GM21515 (cell line): Measurements from ENCODE around the gene RNU6-9.

Experiments
- ATAC-seq: cut with Tn5 transposase; IDR thresholded peaks from one replicate; pipeline ENCODE4 v1.9.1; 2021; ENCODE audit not compliant: unreplicated experiment

The RNU6-9 gene

DNA sequence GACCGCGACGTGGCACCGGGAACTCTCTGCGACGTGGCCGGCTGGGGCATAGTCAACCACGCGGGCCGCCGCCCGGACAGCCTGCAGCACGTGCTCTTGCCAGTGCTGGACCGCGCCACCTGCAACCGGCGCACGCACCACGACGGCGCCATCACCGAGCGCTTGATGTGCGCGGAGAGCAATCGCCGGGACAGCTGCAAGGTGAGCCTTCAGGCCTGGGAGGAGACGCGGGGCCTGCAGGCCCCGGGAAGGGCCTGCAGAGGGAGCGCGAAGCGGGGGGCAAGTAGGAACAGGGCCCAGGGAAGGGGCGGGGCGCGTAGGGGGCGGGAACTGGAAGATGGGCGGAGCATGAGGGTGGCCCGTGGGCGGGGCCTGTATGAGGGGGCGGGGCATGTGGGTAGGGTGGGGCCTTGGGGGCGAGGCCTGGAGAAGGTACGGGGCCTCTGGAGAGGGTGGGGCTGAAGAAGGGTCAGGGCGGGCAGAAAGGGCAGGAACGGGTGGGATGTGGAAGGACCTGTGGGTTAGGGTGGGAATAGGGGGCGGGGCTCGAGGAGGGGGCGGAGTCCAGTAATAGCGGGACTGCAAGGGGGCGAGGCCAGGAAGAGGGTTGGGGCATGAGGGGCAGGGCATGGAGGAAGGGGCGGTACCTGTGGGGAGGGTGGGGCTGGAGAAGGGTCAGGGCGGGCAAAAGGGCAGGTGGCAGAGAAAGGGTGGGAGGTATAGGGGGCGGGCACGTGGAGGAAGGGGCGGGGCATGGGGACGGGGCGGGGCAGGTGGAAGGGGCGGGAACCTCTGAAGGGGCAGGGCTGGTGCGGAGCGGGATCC, 31.3 kb upstream of the RNU6-9 start:
- ATAC-seq: no peak

DNA sequence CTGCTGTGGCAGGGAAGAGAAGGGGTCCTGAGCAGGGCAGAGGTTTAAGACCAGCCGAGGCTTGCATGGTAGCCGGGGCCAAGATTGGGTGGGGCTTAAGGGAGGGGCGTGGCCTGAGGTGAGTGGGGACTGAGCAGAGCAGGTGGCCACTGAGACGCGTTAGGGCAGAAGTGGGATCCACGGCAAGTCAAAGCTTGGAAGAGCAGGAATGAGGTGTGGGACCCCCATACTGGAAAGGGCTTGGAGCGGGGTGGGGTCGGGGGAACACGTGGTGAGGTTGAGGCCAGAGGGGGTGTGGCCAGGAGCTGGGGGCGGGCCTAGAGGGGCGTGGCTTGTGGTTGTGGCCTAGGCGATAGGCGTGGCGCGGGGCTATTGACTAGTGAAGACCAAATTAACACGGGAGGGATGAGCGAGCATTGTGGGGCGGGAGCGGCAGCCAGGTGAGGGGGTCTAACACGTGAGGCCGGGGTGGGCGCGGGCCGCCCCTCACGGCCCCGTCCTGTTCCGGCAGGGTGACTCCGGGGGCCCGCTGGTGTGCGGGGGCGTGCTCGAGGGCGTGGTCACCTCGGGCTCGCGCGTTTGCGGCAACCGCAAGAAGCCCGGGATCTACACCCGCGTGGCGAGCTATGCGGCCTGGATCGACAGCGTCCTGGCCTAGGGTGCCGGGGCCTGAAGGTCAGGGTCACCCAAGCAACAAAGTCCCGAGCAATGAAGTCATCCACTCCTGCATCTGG, 30.5 kb upstream of the RNU6-9 start:
- ATAC-seq: no peak

DNA sequence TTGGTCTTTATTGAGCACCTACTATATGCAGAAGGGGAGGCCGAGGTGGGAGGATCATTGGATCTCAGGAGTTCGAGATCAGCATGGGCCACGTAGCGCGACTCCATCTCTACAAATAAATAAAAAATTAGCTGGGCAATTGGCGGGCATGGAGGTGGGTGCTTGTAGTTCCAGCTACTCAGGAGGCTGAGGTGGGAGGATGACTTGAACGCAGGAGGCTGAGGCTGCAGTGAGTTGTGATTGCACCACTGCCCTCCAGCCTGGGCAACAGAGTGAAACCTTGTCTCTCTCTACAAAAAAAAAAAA, 30.0 kb upstream of the RNU6-9 start:
- ATAC-seq: no peak

DNA sequence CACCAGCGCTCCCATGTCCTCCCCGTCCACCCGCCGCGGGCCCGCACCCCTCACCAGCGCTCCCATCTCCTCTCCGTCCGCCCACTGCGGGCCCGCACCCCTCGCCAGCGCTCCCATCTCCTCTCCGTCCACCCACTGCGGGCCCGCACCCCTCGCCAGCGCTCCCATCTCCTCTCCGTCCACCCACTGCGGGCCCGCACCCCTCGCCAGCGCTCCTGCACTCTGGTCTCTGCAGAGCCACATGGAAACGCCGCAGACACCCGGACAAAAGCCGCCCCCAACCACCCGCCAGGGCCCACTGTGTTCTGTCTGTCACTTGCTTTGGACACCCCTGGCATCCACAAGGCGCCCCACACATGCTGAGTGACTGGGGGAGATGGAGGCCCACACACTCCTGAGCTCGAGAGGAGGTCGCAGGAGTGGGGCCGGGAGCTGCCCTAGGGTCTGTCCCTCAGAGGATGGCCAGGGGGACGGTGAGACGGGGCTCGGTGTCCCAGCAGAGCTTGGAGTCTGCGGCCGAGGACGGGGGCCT, 26.4 kb upstream of the RNU6-9 start:
- no peak for ATAC-seq

DNA sequence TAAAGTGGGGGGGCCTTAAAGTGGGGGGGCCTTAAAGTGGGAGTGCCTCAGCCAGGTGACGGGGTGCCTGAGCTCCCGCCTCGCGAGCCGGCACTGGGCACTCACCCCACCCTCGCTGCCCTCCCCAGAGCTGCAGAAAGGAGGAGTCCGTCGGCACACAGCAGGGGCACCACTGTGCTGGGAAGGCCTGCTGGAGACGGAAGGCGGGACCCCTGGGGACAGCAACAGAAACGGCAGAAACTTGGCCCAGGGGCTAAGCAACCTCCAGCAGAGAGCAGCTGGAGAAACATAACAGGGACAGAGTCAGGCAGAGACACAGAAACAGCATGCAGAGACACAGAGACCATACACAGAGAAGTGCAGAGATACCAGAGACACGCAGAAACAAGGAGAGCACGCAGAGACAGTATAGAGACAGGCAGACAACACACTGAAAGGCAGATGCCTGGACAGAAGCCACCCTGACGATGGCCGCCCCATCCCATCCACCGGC, 25.9 kb upstream of the RNU6-9 start:
- no peak for ATAC-seq

DNA sequence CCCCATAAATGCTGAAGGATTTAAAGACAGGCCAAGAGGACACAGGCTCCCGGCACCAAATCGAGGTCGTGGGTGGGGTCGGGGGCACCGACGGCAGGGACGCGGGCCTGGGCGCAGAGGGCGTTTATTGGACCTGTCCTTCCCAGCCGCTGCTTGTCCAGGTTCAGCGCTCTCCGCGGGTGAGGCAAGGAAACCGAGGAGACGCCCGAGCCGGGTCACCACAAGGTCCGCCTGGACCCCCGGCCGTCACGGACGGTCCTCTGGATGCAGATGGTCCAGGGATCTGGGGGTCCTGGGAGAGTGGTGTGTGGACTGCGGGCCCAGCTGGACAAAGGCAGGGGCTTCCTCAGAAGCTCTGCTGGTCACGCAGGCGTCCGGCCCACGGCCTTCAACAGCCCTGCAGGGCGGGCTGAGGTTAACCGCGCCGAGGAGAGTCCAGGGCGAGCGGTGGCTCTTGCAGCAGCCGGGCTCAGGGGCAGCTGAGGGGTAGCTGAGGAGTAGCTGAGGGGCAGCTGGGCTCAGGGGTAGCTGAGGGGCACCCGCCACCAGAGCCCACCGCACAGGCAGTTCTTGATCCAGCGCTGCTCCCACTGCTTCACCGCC, 25.3 kb upstream of the RNU6-9 start:
- ATAC-seq: no peak

DNA sequence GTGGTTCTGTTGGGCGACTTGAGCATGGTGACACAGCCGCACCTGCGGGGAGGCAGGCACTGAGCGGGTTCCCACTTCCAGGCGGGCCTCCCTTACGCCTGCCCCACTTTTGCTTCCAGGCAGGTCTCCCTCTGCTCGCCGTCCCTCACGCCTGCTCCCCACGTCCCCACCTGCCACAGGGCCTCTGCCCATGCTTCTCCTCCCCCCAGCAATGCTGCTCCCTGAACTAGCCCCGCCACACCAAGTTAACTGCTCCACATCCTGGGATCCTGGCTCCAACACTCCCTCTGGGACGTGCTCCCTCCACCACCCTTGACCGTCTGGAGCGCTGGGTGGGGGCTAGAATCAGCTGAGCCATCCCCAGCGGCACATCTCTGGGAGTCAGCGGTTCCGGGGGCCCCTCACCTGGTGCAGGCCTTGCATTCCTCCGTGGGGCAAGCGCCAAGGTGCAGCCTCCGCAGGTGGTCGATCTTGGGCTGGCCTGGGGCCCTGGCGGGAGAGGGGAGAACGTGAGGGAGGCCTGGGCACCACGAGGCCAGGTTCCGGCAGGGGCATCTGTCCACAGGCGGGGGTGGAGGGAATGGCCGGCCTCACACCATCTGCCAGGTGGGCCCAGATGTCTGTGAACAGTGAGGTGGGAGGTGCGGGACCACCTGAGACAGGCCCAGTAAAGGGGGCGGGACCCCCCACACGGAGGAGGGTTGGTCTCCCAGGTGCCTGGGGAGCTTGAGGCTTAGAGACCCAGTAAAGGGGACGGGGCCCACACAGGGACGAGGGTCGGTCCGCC, 24.6 kb upstream of the RNU6-9 start:
- no peak for ATAC-seq

DNA sequence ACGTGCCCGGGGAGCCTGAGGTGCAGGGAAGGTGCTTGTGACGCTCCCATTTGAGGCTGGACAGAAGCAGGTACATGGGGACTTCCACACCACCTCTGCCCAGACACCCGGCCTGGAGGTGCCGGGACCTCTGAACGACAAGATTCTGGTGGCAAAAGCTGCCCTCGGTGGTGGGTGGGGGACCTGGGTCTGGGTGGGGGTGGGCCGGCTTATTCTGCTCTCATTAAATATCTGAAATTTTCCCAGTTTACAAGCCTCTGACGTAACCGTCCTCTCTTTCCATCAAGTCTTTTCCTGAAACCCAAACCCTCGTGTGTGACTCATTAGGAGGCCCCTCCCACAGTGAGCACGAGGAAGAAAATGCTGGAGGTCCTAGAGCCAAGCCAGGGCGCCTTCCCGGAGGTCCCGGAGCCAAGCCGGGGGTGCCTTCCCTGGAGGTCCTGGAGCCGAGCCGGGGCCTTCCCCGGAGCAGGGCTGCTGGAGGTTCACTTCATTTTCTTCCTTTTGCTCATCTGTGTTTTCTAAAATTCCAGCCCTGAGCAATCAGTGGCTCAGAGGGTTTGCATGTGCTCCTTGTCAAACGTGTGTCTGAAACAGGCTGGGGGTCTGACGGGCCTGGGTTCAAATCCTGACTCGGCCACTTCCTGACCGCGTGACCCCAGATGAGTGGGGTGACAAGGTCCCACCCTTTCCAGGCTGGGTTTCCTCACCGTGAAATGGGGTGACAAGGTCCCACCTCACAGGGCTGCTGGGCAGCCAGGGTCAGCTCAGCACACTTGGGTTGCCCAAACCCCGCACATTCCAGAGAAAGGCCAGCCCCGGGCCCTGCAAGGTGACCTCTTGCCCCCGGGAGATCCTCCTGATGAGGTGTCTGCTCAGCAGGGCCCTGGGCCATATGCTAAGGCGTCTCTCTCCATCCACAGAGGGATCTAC, 23.8 kb upstream of the RNU6-9 start:
- ATAC-seq: no peak

DNA sequence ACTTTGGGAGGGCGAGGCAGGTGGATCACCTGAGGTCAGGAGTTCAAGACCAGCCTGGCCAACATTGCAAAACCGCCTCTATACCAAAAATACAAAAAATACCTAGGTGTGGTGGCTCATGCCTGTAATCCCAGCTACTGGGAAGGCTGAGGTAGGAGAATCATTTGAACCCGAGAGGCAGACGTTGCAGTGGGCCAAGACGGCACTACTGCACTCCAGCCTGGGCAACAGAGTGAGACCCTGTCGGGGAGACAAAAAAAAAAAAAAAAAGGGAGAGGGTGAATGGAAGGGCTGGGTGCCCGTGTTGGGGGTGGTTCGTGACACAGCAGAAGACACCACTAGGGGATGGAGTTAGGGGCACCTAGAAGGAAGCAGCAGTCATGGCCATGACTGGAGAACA, 23.0 kb upstream of the RNU6-9 start:
- ATAC-seq: no peak

DNA sequence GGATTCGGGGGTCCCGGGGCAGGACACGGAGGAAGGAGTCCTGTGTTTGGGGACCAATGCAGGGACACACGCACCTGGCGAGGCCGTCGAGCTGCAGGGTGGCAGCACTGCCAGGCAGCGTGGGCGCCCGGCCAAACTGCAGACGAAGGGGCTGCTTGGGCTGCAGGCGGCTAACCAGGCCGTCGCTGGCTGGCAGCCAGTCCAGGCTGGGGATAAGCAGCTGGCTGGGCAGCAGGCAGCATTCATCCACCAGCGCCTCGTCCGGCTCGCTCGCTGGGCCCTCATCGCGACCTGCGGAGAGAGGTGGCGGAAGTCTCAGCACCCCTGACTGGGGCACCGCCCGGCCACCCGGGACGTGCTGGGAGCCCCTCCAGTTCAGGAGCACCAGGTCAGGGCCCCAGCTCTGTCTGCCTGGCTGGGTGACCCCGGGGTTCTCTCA, 22.3 kb upstream of the RNU6-9 start:
- no peak for ATAC-seq

DNA sequence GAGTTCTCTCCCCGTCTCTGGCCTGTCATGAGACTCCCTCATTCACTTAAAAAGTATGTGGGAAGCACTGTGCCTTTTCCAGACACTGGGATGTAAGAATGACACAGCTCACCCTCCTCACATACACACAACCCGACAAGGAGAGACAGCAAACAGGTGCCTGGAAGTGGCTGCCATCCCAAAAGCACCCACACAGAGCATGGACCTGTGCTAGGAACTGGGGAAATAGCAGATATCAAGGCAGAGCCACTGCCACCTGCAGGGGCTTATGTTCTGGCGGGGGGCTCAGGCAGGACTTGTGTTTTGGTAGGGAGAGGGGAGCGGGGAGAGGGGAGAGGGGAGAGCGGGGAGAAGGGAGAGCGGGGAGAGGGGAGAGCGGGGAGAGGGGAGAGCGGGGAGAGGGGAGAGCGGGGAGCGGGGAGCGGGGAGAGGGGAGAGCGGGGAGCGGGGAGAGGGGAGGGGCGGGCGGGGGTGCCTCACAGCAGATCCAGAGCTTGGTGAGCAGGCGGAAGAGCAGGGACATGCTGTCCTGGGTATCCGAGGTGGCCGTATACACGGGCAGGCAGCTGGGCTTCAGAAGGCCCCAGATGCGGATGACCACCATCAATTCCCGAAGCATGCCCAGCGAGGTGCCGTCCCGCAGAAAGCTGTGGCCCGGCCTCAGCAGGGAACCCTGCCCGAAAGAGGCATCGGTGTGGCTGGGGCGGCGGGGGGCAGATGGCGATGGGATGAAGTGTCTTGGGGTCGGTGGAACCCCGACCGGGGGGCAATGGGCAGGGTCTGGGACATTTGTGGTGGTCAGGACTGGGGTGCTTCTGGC, 21.6 kb upstream of the RNU6-9 start:
- ATAC-seq: no peak

DNA sequence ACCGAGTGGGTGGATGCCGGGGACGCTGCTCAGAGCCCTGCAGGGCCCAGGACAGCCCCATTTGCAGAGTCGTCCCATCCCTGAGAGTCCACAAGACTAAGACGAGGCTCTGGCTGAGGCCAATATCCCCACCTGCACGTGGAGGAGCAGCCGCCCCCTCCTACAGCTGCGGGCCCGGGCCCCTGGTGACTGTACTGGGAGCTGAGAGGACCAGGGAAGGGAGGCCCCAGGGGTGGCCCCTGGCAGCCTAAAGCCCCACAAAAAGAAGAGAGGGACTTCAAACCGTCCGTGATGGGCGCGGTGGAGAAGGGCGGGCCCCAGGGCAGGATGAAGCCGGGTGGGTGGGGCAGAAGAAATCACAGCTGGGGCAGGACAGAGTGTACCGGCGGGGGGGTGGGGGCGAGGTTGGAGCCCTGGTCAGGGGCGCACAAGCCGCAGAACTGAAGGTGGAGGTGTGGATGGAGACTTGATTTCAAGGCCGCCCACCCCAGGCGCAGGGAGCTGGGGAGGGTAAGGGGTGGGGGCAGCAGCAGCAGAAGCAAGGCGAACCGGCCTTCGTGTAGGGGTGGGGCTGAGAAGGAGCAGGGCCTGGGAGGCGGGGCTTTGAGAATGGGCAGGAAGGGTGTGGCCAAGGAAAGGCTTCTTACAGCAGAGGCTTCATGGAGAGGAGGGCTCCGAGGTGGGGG, 20.9 kb upstream of the RNU6-9 start:
- ATAC-seq: peak; percentile 37

DNA sequence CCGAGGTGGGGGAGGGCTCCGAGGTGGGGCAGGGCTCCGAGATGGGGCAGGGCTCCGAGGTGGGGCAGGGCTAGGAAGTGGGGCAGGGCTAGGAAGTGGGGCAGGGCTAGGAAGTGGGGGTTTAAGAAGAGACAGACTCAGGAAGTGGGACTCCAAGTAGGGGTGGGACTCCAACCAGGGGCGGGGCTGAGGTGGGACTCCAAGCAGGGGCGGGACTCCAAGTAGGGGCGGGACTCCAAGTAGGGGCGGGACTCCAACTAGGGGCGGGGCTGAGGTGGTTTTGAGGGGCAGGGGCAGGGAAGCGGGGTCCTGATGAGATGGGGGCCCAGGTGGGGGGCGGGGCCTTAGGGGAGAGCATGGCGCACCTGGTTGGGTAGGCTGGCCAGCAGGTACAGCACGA, 20.2 kb upstream of the RNU6-9 start:
- ATAC-seq: no peak

DNA sequence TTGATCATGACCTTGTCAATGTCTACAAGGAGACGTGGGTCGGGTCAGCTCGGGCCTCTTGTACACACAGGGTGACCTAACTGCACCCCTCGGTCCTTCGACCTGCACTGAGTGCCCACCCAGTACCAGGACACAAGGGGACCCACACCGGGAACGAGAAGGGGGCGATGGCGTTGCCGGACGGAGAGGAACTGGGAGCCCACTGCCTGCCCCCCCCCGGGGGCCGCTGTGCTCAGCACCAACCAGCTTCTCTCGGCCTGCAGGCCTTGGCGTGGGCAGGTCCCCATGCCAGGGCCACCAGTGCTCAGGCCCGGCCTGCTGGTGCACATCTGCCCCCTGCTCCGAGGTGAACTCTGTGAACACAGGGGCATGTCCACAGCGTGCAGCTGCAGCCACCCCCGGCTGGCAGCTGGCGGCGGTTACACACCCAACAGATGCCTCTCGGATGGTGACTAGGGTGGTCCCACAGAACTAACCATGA, 19.7 kb upstream of the RNU6-9 start:
- no peak for ATAC-seq

DNA sequence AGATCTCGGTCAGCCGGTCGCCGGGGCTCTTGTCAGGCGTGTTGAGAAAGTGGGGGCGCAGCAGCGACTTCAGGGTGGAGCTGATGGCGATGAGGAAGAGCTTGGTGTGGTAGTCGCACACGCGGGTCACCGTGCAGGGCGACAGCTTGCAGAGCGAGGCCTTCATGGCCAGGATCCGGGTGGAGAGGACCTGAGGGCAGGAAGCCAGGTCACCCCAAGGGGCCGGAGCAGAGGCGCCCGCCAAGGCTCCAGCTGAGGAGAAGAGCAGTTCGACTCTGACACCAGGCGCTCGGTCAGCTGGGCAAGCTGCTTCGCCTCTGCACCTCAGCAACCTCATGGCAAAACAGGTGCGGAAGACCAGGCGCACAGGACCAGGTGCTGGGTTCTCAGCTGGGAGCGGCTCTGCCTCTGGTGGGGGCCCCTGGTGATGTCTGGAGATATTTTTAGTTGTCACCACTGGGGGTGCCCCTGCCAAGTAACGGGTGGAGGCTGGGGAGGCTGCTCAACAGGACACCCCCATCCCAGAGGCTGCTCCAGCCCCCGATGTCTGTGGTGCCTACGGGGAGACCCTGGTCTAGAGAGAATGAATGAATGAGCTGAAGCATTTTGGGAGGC, 17.9 kb upstream of the RNU6-9 start:
- ATAC-seq: no peak

DNA sequence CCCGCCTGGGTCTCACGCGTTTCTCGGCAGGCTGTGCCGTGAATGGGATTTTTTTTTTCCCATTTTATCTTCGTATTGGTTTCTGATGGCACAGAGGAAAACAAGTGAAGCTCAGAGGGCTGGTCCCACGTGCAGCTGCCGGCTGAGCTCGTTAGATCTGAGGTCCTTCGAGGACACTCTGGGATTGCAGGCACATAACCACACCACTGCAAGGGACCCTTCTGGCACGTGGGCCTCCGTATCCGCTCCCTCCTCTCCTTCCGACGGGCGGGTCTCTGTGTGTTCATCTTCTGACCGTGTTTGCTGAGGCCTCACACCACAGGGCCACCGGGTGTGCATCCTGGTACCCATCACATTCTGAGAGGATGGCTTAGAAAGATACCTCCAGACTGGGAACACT, 17.2 kb upstream of the RNU6-9 start:
- no peak for ATAC-seq

DNA sequence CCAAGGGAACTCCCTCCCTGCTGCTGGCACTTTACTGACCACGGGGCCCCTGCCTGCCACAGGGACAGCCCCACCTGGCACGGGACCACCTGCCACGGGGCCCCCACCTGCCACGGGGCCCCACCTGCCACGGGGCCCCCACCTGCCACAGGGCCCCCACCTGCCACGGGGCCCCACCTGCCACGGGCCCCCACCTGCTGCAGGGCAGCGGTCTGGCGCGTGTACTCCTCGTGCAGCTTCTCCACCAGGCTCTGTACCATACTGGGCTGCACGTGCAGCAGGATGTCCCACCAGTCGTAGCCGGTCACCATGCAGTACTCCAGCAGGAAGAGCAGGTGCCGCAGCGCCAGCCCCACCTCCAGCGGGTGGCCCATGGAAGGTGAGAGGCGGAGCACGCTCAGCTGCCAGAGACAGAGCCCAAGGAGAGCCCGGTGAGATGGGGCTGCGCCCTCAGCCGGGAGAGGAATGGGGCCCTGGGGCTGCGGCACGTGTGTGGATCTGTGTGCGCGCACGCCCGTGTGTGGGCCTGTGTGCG, 16.4 kb upstream of the RNU6-9 start:
- ATAC-seq: no peak
